ENCODE data around the gene GFAP.

- TF ChIP-seq GATA3 (IDR thresholded peaks at IDR 0.05; ENCODE audit: low read depth, low read length) (no peak), GATA2 (IDR thresholded peaks at IDR 0.05; ENCODE audit: low read depth, low read length) (no peak)
Measured at GRCh38 chr17:44900894-44901293, 14.4 kb downstream of the GFAP start.

Measured in SH-SY5Y (cell line).